ENCODE results near the gene EVC2. TPM values are rescaled to one million over a fixed set of nuclear protein-coding genes. Genes with fewer than 3 reads are reported as not detected.

Gene EVC2
- total RNA-seq, 1 donor = 9.9 TPM

- no peak overlapping the region for H3K4me3 ChIP-seq (ENCODE audit: low read depth, low read length)
- DNase-seq (ENCODE audit: low read depth) = no peak
- TF ChIP-seq, protein P1, sequence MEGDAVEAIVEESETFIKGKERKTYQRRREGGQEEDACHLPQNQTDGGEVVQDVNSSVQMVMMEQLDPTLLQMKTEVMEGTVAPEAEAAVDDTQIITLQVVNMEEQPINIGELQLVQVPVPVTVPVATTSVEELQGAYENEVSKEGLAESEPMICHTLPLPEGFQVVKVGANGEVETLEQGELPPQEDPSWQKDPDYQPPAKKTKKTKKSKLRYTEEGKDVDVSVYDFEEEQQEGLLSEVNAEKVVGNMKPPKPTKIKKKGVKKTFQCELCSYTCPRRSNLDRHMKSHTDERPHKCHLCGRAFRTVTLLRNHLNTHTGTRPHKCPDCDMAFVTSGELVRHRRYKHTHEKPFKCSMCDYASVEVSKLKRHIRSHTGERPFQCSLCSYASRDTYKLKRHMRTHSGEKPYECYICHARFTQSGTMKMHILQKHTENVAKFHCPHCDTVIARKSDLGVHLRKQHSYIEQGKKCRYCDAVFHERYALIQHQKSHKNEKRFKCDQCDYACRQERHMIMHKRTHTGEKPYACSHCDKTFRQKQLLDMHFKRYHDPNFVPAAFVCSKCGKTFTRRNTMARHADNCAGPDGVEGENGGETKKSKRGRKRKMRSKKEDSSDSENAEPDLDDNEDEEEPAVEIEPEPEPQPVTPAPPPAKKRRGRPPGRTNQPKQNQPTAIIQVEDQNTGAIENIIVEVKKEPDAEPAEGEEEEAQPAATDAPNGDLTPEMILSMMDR (IDR thresholded peaks at IDR 0.05; ENCODE audit: insufficient read depth, low read depth, low read length) = no peak
These were observed 47.1 kb downstream of the EVC2 start for GRCh38 chr4:5661237-5661636.

GRCh38 chr4:5660185-5660584, 48.2 kb downstream of the EVC2 start:
- TF ChIP-seq, protein P1 (IDR thresholded peaks at IDR 0.05; ENCODE audit: insufficient read depth, low read depth, low read length) = no peak
- no peak for DNase-seq (ENCODE audit: low read depth)
- H3K4me3 ChIP-seq (ENCODE audit: low read depth, low read length) = no peak overlapping the region

DNA sequence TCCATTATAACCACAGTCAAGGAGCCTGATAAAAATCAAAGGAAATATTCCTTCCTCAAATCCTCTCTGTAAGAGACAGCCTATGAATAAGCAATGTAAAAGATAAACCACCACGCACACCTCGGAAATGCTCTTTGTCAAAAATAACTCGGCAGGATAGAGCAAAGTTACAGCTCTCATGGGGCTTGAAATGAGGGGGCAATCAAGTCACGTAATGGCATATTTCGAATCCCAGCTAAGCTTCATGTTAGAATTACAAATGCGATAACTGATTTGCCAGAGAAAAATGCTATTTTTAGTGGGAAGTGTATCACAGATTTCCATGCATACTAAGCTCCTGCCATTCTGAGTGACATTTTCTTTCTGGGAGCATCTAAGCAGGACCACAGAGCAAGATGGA, 49.4 kb downstream of the EVC2 start:
- TF ChIP-seq, protein P1 (IDR thresholded peaks at IDR 0.05; ENCODE audit: insufficient read depth, low read depth, low read length) = no peak
- no peak overlapping the region for H3K4me3 ChIP-seq (ENCODE audit: low read depth, low read length)
- DNase-seq (ENCODE audit: low read depth) = no peak

DNA sequence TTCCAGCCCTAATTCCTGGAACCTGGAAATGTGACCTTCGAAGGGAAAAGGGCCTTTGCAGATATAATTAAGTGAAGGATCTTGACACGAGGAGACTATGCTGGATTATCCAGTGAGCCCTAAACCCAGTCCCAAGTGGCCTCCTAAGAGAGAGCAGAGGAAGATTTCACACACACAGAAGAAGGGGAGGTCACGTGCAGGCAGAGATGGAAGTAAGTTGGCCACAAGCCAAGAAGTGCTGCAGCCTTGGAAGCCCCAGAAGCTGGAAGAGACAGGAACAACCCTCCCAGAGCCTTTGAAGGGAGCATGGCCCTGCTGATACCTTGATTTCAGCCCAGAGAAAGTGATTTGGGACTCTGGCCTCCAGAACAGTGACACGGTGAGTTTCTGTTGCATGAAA, 51.9 kb downstream of the EVC2 start:
- TF ChIP-seq, protein P1 (IDR thresholded peaks at IDR 0.05; ENCODE audit: insufficient read depth, low read depth, low read length) = no peak
- no peak for DNase-seq (ENCODE audit: low read depth)
- no peak overlapping the region for H3K4me3 ChIP-seq (ENCODE audit: low read depth, low read length)

- TF ChIP-seq, protein P1 (IDR thresholded peaks at IDR 0.05; ENCODE audit: insufficient read depth, low read depth, low read length) = no peak
- no peak overlapping the region for H3K4me3 ChIP-seq (ENCODE audit: low read depth, low read length)
- no peak for DNase-seq (ENCODE audit: low read depth)
These were observed 53.6 kb downstream of the EVC2 start for GRCh38 chr4:5654791-5655190.

DNA sequence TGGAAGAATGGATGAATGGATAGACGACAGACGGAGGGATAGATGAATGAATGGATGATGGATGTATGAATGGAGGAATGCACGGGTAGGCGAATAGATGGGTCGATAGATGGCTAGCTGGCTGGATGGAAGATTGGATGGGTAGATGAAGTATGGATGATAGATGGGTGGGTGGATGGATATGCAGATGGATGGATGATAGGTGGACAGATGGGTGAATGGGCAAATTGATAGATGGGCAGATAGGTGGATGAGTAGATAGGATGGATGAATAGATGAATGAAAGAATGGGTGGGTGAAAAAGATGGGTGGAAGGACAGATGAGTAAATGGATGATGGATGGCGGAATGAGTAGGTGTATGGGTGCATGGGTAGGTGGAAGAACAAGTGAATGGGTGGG, 57.3 kb downstream of the EVC2 start:
- no peak overlapping the region for H3K4me3 ChIP-seq (ENCODE audit: low read depth, low read length)
- TF ChIP-seq, protein P1 (IDR thresholded peaks at IDR 0.05; ENCODE audit: insufficient read depth, low read depth, low read length) = no peak
- no peak for DNase-seq (ENCODE audit: low read depth)

DNA sequence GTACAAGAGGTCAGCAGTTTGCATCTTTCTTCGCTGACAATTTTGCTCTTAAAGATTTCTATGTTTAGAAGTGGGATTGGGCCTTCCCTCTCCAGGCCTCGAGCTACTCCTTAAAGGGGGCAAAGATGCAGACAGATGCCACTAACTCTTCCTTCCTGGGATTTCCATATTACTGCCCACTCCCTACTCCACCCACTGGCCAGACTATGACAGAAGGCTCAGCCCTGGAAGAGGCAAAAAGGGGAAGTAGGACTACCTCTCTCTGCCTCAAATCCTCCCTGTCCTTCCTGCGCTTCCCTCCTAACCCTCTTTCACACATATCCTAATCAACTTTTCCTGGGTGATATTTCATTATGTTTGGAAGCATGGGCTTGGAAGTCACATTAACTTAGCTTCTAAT, 58.3 kb downstream of the EVC2 start:
- TF ChIP-seq, protein P1 (IDR thresholded peaks at IDR 0.05; ENCODE audit: insufficient read depth, low read depth, low read length) = no peak
- no peak overlapping the region for H3K4me3 ChIP-seq (ENCODE audit: low read depth, low read length)
- DNase-seq (ENCODE audit: low read depth) = no peak

All from fibroblast of villous mesenchyme (primary cell).